GM18499 (cell line): ENCODE results near the gene BDP1.
"Not testable (repeated sequence)": the region's sequence is repeated elsewhere in the genome, so short reads cannot be mapped to it uniquely, and the experiment has no call there.

Experiments
- ATAC-seq: cut with Tn5 transposase; IDR thresholded peaks from one replicate; pipeline ENCODE4 v1.9.1; 2021; ENCODE audit warnings: moderate number of reproducible peaks; ENCODE audit not compliant: insufficient read depth, unreplicated experiment

The BDP1 gene

DNA sequence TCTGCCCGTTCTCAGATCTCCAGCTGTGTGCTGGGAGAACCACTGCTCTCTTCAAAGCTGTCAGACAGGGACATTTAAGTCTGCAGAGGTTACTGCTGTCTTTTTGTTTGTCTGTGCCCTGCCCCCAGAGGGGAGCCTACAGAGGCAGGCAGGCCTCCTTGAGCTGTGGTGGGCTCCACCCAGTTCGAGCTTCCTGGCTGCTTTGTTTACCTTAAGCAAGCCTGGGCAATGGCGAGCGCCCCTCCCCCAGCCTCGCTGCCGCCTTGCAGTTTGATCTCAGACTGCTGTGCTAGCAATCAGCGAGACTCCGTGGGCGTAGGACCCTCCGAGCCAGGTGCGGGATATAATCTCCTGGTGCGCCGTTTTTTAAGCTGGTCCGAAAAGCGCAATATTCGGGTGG is 154.5 kb downstream of the BDP1 start:
- not testable (repeated sequence) for ATAC-seq

DNA sequence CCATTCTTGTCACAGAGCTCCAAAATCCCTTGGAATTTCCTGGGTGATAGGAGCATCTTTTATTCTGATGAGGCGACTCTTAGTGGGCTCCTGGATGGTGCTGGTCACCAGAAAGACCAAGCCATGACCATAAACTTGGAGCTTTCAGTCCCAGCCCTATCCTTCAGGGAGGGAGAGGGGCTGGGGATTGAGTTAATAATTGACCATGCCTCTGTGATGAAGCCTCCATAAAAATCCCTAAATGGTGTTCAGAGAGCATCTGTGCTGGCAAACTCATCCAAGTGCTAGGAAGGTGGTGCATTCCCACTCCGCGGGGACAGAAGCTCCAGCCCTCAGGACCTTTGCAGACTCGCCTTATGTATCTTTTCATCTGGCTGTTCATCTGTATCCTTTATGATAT is 160.4 kb downstream of the BDP1 start:
- ATAC-seq = no peak
